HTERT RPE-1 (cell line): ENCODE measurements around the gene BCL2L1.
"Not testable (repeated sequence)": the region's sequence is repeated elsewhere in the genome, so short reads cannot be mapped to it uniquely, and the experiment has no call there.

Source experiments
- in situ Hi-C: fragments of 300-500 bp; cut with MboI; formaldehyde crosslinking; loops from 4 replicates; pipeline ENCODE4 v1.14.3; 2020; ENCODE audit warnings: low sequenced_read_pairs

BCL2L1 gene

GRCh38 chr20:31661625-31662371 is 60.9 kb downstream of the BCL2L1 start:
- in situ Hi-C loops = no loop called here

DNA sequence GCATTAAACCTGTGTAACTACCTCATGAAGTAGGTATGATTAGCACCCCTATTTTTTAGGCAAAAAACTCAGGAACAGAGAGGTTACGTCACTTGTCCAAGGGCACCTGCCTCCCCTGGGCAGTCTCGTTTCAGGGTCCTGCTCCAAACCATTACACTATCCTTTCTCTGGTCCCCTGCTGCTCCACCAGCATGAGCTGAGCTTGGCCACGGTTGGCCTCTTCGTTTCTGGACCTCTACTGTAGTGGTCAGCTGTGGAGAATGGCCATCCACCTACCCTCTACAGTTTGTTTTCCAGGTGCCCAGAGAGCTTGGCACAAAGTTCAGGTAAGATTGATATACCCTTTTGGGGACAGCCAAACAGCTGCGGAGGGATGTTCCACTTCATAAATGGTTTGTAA is 68.1 kb downstream of the BCL2L1 start:
- in situ Hi-C loops = no loop called here

GRCh38 chr20:31653561-31653960 is 69.1 kb downstream of the BCL2L1 start:
- in situ Hi-C loops = no loop called here

- in situ Hi-C loops = no loop called here
These were observed 69.7 kb downstream of the BCL2L1 start for GRCh38 chr20:31652917-31653396.

DNA sequence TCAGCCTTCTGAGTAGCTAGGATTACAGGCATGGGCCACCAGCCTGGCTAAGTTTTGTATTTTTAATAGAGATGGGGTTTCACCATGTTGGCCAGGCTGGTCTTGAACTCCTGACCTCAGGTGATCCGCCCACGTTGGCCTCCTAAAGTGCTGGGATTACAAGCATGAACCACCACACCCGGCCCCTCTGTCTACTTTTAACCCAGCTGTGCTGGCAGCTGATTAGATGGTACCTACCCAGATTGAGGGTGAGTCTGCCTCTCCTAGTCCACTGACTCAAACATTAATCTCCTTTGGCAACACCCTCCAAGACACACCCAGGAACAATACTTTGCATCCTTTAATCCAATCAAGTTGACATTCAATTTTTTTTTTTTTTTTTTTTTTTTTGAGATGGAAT is 74.6 kb downstream of the BCL2L1 start:
- in situ Hi-C loops = not testable (repeated sequence)

DNA sequence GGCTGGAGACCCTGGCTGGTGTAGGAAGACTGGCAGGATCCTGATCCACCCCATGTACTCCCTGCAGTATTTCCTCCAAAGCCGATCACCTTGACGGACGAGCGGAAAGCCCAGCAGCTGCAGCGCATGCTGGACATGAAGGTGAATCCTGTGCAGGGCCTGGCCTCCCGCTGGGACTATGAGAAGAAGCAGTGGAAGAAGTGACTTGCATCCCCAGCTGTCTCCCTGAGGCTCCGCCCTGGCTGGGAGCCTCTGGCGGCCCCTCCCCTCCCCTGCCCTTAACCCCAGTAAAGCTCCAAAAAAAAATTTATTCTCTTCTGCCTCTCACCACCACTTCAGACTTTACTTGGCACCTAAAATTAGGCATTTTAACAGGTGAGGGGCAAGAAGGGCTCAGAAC is 78.0 kb downstream of the BCL2L1 start:
- in situ Hi-C loops = no loop called here

DNA sequence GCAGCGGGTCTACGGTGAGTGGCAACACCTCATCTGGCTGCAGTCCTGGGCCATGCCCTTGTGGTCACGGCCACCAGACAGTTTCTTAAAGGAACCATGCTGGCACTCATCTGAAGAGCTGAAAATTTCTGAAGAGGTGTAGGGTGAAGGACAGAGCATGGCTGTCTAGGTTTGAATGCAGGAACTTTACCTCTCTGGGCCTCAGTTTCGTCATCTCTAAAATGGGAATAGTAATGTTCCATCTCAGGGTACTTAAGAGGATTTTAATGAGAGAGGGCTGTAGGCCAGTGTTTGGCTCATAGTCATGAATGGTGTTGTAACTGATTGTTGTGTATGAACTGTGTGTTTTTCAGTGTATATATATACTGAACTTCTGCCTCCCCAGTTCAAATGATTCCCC is 79.1 kb downstream of the BCL2L1 start:
- in situ Hi-C loops = no loop called here

DNA sequence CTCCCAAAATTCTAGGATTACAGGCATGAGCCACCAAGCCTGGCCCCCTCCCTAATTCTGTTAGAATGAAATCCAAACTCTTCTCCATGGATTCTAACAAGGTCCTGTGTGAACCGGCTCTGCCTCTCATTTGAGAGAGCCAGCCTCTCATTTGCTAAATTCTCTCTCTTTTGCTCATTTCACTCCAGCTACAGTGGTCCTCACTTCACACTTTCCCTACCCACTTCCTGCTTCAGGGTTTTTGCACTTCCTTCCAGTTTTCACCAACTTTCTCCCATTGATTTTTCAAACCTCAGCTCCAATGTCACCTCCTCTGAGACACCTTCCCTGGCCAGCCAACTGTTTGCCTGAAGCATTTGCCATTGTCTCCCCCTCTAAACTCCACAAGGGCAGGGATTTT is 79.8 kb downstream of the BCL2L1 start:
- in situ Hi-C loops = no loop called here

DNA sequence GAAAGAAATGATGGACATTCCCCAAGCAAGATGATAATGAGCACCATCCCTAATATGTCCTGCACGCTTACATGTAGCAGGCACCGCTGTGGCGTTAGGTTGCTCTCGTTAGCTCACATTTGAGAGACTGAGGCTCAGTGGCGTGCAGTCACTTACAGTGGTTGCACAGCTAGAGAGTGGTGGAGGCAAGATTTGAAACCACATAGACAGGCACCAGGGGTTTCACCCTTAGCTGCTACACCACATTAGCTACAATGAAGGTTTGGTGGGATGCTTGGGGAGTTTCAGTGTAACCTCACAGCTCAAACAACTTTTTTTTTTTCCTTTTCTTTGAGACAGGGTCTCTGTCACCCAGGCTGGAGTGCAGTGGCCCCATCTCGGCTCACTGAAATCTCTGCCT is 81.3 kb downstream of the BCL2L1 start:
- in situ Hi-C loops = no loop called here

DNA sequence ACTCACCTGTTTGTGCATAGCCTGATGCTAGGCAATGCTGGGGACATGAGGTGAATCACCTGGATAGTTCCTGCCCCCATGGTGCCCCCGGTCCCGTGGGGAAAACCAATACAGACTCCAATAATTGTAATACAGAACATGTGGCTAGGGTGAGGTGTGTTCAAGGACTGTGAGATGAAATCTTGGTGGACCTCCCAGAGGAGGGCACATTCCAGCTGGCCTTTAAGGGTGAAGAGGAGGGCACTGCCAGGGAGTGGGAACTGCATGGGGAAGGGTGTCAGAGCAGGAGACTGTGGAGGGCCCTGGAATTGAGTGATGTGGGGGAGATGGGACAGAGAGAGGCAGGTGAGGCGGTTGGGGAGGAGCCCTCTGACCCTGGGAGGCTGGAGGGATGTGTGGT is 82.4 kb downstream of the BCL2L1 start:
- in situ Hi-C loops = no loop called here

DNA sequence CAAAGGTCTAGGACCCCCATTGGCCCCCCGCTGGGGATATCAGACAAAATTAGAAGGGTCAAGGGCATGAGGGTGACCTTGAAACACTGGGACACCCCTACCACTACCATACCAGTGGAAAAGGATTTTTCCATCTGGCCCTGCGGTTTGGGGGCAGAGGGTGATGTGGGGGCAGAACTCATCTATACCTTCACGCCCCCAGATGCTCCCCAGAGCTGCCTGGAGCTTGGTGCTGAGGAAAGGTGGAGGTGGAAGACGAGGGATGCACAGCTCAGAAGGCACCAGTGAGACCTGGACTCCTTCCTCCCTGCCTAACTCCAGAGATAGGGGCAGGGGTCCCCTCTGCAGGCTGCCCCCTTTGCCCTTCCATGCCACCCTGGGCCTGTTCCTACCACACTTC is 83.9 kb downstream of the BCL2L1 start:
- in situ Hi-C loops = no loop called here

- in situ Hi-C loops = no loop called here
These were observed 84.4 kb downstream of the BCL2L1 start for GRCh38 chr20:31638317-31638716.

DNA sequence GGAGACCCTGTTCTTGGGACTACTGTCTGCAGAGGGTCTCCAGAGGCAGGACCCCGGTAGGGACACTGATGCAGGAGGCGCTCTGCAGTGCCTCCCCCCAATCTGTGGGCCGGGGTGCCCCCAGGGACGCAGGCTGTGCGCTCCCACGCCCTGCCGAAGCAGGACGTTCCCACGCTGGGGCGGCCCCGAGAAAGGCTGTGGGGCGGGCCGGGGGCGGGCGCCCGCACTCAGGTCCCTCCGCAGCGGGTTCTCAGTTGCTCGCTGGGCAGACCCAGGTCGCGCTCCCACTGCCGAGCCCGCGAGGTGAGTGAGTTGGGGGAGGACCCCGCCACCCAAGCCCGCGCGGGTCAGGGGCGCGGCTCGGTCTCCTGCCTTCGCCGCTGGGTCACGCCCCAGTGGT is 85.0 kb downstream of the BCL2L1 start, which contains the start of gene COX4I2:
COX4I2 (plus strand) TSS at position 253 of the 400 bp plus-strand sequence. CDS start 1,106 bp downstream, outside the sequence.
- in situ Hi-C loops = no loop called here

DNA sequence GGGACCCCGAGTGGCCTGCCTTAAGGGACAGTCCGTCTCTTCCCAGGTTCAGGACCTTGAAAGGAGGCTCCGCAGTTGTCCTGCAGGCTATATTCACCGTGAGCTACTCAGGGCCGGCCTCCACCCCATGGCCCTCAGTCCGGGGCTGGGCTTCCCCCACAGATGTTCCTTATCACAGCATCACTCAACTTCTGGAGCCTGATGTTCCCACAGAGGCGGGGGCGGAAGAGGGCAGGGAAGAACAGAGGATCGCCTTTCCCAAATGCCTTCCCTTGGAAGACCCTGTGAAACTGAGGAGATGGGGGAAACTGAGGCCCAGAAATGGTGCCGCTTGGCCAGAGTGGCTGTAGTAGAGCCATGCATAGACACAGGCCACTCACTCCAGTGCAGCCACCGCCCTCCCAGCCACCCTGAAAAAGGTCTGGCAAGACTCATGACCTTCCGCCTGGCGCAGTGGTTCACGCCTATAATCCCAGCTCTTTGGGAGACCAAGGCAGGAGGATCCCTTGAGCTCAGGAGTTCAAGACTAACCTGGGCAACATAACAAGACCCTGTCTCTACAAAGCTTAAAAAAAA is 89.2 kb downstream of the BCL2L1 start:
- in situ Hi-C loops = no loop called here

DNA sequence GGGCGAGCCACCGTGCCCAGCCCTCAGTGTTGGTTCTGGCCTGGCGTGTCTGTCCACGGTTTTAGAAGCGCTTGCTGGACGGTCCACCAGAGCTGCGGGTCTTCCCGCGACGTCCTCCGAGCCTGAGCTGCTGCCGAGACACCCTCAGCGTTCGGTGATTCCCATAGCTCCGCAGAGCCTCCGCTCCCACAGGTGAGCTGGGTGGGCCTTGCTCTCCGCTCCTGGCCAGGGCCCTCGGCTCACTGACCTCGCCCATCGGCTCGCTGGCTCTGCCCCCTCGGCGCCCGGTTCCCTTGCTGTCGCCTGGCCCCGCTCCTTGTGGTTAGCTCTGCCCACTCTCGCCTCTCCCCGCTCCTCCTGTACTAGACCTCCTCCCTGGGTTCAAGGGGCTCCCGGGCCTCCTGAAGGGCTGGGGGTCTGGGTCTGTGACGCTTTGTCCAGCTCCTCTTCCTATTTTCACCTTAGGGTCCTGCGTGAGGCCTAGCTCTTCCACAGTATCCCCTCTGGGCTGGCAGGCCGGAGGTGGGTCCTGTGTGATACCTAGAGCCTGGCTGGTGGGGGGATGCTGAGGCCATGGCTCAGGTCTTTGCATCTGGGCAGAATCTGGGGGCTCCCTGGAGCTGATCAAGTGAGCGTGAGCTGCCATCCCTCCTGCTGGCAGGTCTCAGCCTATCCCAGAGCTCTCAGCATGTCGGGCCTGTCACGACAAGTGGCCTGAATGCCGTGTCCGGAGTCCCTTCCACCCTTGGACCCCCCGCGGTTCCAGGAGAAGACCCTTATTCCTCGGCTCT is 89.9 kb downstream of the BCL2L1 start:
- in situ Hi-C loops = no loop called here

DNA sequence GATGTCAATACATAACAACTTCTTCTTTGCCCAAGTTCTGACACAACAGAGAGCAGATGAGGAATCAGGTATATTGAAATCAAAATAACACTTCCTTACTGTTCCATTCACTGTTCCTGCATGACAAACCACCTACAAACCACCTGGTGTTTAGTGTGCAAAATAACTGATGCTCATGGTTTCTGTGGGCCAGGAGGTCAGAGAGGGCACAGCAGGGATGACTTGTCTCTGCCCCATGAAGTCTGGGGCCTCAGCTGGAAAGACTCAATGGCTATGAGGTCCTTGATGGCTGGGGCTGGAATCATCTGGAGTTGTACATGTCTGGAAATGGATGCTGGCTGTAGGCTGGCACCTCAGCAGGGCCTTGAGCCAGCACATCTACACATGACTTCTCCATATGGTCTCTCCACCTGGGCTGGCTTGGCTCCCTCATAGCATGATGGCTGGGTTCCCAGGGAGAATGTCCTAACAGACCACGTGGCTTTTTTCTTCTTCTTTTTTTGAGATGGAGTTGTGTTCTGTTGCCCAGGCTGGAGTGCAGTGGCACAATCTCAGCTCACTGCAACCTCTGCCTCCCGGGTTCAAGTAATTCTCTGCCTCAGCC is 92.4 kb downstream of the BCL2L1 start:
- in situ Hi-C loops = no loop called here

GRCh38 chr20:31628057-31628456 is 94.6 kb downstream of the BCL2L1 start:
- in situ Hi-C loops = not testable (repeated sequence)

DNA sequence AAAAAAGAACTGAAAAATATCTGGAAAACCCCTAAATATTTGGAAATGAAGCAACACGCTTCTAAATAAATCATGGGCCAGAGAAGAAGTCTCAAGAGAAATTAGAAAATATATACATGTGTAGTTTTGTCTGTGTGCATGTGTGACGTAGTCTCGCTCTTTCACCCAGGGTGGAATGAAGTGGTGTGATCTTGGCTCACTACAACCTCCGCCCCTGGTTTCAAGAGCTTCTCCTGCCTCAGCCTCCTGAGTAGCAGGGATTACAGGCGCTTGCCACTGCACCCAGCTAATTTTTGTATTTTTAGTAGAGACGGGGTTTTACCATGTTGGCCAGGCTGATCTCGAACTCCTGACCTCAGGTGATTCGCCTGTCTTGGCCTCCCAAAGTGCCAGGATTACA is 96.1 kb downstream of the BCL2L1 start:
- in situ Hi-C loops = not testable (repeated sequence)

DNA sequence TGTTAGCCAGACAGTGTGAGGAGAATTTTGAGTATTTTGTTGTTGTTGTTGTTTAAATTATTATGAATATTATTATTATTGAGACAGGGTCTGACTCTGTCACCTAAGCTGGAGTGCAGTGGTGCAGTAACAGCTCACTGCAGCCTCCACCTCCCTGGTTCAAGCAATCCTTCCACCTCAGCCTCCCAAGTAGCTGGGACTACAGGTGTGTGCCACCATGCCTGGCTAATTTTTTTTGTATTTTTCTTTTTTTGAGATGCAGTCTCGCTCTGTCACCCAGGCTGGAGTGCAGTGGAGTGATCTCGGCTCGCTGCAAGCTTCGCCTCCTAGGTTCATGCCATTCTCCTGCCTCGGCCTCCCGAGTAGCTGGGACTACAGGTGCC is 99.6 kb downstream of the BCL2L1 start:
- in situ Hi-C loops = not testable (repeated sequence)

GRCh38 chr20:31620246-31620645 is 102.4 kb downstream of the BCL2L1 start:
- in situ Hi-C loops = no loop called here

DNA sequence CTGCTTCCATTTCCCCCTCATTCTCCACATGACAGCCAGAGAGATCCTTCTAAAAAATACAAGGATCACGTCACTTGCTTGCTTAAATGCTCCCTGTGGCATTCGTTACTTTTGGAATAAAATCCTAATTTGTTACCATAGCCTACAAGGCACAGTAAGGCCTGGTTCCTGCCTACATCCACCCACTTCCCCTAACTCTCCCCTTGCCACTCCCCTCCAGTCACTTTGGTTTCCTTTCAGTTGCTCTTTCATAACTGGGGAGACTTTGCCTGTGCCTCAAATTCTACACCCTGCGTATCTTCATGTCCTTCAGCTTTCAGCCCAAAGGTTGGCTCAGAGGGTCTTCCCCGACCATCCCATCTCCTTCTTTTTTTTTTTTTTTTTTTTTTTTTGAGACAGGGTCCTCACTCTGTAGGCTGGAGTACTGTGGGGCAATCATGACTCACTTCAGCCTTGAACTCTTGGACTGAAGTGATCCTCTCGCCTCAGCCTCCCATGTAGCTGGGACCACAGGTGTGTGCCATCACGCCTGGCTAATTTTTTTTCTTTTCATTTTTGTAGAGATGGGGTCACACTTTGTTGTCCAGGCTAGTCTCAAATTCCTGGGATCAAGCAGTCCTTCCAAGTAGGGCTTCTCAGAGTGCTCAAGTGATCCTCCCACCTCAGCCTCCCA is 105.1 kb downstream of the BCL2L1 start:
- in situ Hi-C loops = no loop called here
